CD4-positive, CD25-positive, alpha-beta regulatory T cell (primary cell): Measurements from ENCODE around the gene MFSD11. TPM values are rescaled to one million over a fixed set of nuclear protein-coding genes. Genes with fewer than 3 reads are reported as not detected.
"Not testable (repeated sequence)": the region's sequence is repeated elsewhere in the genome, so short reads cannot be mapped to it uniquely, and the experiment has no call there.

Experiments used
- ATAC-seq, 2 donors: fragments of 150-1000 bp; cut with Tn5 transposase; one replicate each; pipeline ENCODE4 v1.10.0; 2021; ENCODE audit warnings: low read depth in 2 of 2, moderate number of reproducible peaks in 2 of 2, moderate library complexity in 1 of 2
- DNase-seq, 3 donors: peaks; one replicate each; pipeline versions ENCODE4 v3.0.0 to v3.0.0-alpha.2; 2012 to 2022; ENCODE audit warnings: mixed read lengths in 1 of 3
- H3K27ac ChIP-seq: one replicate; pipeline ENCODE4 v1.7.0; 2013; ENCODE audit warnings: mild to moderate bottlenecking, low read length; ENCODE audit not compliant: insufficient read depth, poor library complexity, severe bottlenecking
- H3K27me3 ChIP-seq: one replicate; pipeline ENCODE4 v1.7.0; 2013; ENCODE audit warnings: low read length; ENCODE audit not compliant: control insufficient read depth, insufficient read depth
- H3K36me3 ChIP-seq: one replicate; pipeline ENCODE4 v1.7.0; 2013; ENCODE audit warnings: mild to moderate bottlenecking, low read length, moderate library complexity; ENCODE audit not compliant: control insufficient read depth, insufficient read depth
- H3K4me1 ChIP-seq: 2 replicates; pipeline ENCODE4 v1.7.0; 2013; ENCODE audit warnings: mild to moderate bottlenecking, low read length; ENCODE audit not compliant: insufficient read depth, control insufficient read depth, poor library complexity, severe bottlenecking
- H3K4me3 ChIP-seq: one replicate; pipeline ENCODE4 v1.7.0; 2013; ENCODE audit warnings: low read depth, mild to moderate bottlenecking, low read length, moderate library complexity
- H3K9me3 ChIP-seq, 2 experiments: 1 replicate in 1 of 2; 2 replicates in 1 of 2; pipeline ENCODE4 v1.7.0; 2013; ENCODE audit warnings: low read length in 2 of 2, mild to moderate bottlenecking in 1 of 2, moderate library complexity in 1 of 2; ENCODE audit not compliant: control insufficient read depth in 2 of 2
- H3K27ac Mint-ChIP-seq, 3 donors: one replicate each; pipeline ENCODE4 v1.8.0; 2020 to 2022; ENCODE audit warnings: mild to moderate bottlenecking in 3 of 3, mixed read lengths in 3 of 3, moderate library complexity in 2 of 3
- H3K27me3 Mint-ChIP-seq: one replicate; pipeline ENCODE4 v1.8.0; 2022; ENCODE audit warnings: mild to moderate bottlenecking, mixed read lengths
- H3K36me3 Mint-ChIP-seq: one replicate; pipeline ENCODE4 v1.8.0; 2020; ENCODE audit warnings: mixed read lengths
- H3K4me1 Mint-ChIP-seq, 4 donors: one replicate each; pipeline ENCODE4 v1.8.0; 2020 to 2022; ENCODE audit warnings: mixed read lengths in 4 of 4, mild to moderate bottlenecking in 1 of 4
- H3K4me3 Mint-ChIP-seq, 4 donors: one replicate each; pipeline ENCODE4 v1.8.0; 2020 to 2022; ENCODE audit warnings: mild to moderate bottlenecking in 4 of 4, mixed read lengths in 4 of 4, moderate library complexity in 3 of 4
- H3K9me3 Mint-ChIP-seq, 7 donors: one replicate each; pipeline ENCODE4 v1.8.0; 2020 to 2022; ENCODE audit warnings: mixed read lengths in 7 of 7, mild to moderate bottlenecking in 3 of 7, moderate library complexity in 2 of 7
- polyA plus RNA-seq, 4 donors: library from polyadenylated mRNA; unstranded; fragments of 300-500 nt; fragmentation: Illumina TruSeq; gene quantifications; one replicate each; pipeline ENCODE4 v1.2.3, GENCODE V29; 2021
- total RNA-seq: library from RNA; stranded (reverse); gene quantifications from one replicate; pipeline ENCODE4 v1.2.3, GENCODE V29; 2022

The MFSD11 gene
- total and polyA plus RNA-seq, 5 donors from 2014 or later, result 22.3 to 45.6 (median 26.8) TPM

- H3K36me3 Mint-ChIP-seq, result peaks cover 33% of the 10 kb centered on the region
- no peak for DNase-seq
- H3K27me3 ChIP-seq, result no peaks in the 10 kb centered on the region
- H3K4me1 Mint-ChIP-seq, result peaks cover 6 to 37% (median 28%) of the 10 kb centered on the region in 4 donors
- H3K27me3 Mint-ChIP-seq, result no peaks in the 10 kb centered on the region
- H3K4me3 ChIP-seq, result no peak overlapping the region
- H3K27ac Mint-ChIP-seq, result peak overlapping the region in 2 of 3 donors; percentile 44 to 81
- H3K36me3 ChIP-seq, result peaks cover 43% of the 10 kb centered on the region
- H3K9me3 ChIP-seq, result no peaks in the 10 kb centered on the region
- no peak for ATAC-seq
- peaks cover 19% of the 10 kb centered on the region for H3K4me1 ChIP-seq
- peaks cover 0 to 1% (median 0%) of the 10 kb centered on the region in 7 donors for H3K9me3 Mint-ChIP-seq
- no peak overlapping the region for H3K4me3 Mint-ChIP-seq
- no peak overlapping the region for H3K27ac ChIP-seq
Measured at GRCh38 chr17:76775021-76775600, 37.2 kb downstream of the MFSD11 start.

- H3K27ac ChIP-seq, result no peak overlapping the region
- no peak for ATAC-seq
- peaks cover 16% of the 10 kb centered on the region for H3K36me3 Mint-ChIP-seq
Measured at GRCh38 chr17:76781056-76781982, 43.4 kb downstream of the MFSD11 start.

GRCh38 chr17:76783146-76783545, 45.2 kb downstream of the MFSD11 start:
- H3K36me3 ChIP-seq, result peaks cover 21% of the 10 kb centered on the region
- H3K9me3 Mint-ChIP-seq, result no peaks in the 10 kb centered on the region

More at GRCh38 chr17:76781056-76781982, 43.4 kb downstream of the MFSD11 start:
- no peaks in the 10 kb centered on the region for H3K9me3 Mint-ChIP-seq
- no peak overlapping the region for H3K4me3 ChIP-seq
- peak overlapping the region in 1 of 3 donors; percentile 5 for H3K27ac Mint-ChIP-seq
- no peaks in the 10 kb centered on the region for H3K4me1 ChIP-seq
- H3K27me3 Mint-ChIP-seq, result no peaks in the 10 kb centered on the region
- H3K4me1 Mint-ChIP-seq, result peaks cover 0 to 6% (median 5%) of the 10 kb centered on the region in 4 donors
- peak in 1 of 3 donors; percentile 30 for DNase-seq
- H3K27me3 ChIP-seq, result no peaks in the 10 kb centered on the region
- no peaks in the 10 kb centered on the region for H3K9me3 ChIP-seq
- peaks cover 34% of the 10 kb centered on the region for H3K36me3 ChIP-seq
- H3K4me3 Mint-ChIP-seq, result no peak overlapping the region

GRCh38 chr17:76784926-76785325, 47.0 kb downstream of the MFSD11 start:
- no peak for DNase-seq
- no peaks in the 10 kb centered on the region for H3K27me3 ChIP-seq
- ATAC-seq, result no peak
- H3K27ac ChIP-seq, result no peak overlapping the region
- H3K4me1 Mint-ChIP-seq, result peaks cover 0 to 6% (median 0%) of the 10 kb centered on the region in 4 donors
- H3K27ac Mint-ChIP-seq, result peak overlapping the region in 1 of 3 donors; percentile 49
- H3K4me3 Mint-ChIP-seq, result no peak overlapping the region
- H3K36me3 Mint-ChIP-seq, result no peaks in the 10 kb centered on the region
- H3K4me1 ChIP-seq, result no peaks in the 10 kb centered on the region
- H3K9me3 ChIP-seq, result no peaks in the 10 kb centered on the region
- no peaks in the 10 kb centered on the region for H3K27me3 Mint-ChIP-seq
- peaks cover 11% of the 10 kb centered on the region for H3K36me3 ChIP-seq
- no peaks in the 10 kb centered on the region for H3K9me3 Mint-ChIP-seq
- H3K4me3 ChIP-seq, result no peak overlapping the region

More at GRCh38 chr17:76783146-76783545, 45.2 kb downstream of the MFSD11 start:
- no peaks in the 10 kb centered on the region for H3K9me3 ChIP-seq
- Mint-ChIP-seq H3K4me3 (no peak overlapping the region), H3K4me1 (peaks cover 0 to 11% (median 4%) of the 10 kb centered on the region in 4 donors), H3K27ac (peak overlapping the region in 1 of 3 donors; percentile 9), H3K36me3 (peaks cover 5% of the 10 kb centered on the region), H3K27me3 (no peaks in the 10 kb centered on the region)
- no peaks in the 10 kb centered on the region for H3K27me3 ChIP-seq
- no peak overlapping the region for H3K4me3 ChIP-seq
- no peak for ATAC-seq
- DNase-seq, result no peak
- no peaks in the 10 kb centered on the region for H3K4me1 ChIP-seq
- H3K27ac ChIP-seq, result no peak overlapping the region

- not testable (repeated sequence) for H3K36me3 ChIP-seq, H3K27me3 Mint-ChIP-seq, ATAC-seq, H3K27me3 ChIP-seq, H3K4me3 Mint-ChIP-seq, H3K27ac ChIP-seq, H3K9me3 Mint-ChIP-seq, H3K4me3 ChIP-seq, DNase-seq, H3K36me3 Mint-ChIP-seq, H3K9me3 ChIP-seq
- H3K4me1 ChIP-seq, result peaks cover 10% of the 10 kb centered on the region
- H3K27ac Mint-ChIP-seq, result peak overlapping the region in 1 of 3 donors; percentile 29
- peaks cover 10 to 22% (median 11%) of the 10 kb centered on the region in 4 donors for H3K4me1 Mint-ChIP-seq
Measured at GRCh38 chr17:76787866-76788265, 49.9 kb downstream of the MFSD11 start.

GRCh38 chr17:76789235-76789788, 51.4 kb downstream of the MFSD11 start:
- Histone ChIP-seq H3K4me3 (no peak overlapping the region), H3K36me3 (no peaks in the 10 kb centered on the region), H3K4me1 (peaks cover 10% of the 10 kb centered on the region), H3K27ac (no peak overlapping the region), H3K9me3 (no peaks in the 10 kb centered on the region), H3K27me3 (no peaks in the 10 kb centered on the region)
- H3K27me3 Mint-ChIP-seq, result no peaks in the 10 kb centered on the region
- H3K9me3 Mint-ChIP-seq, result peaks cover 0 to 2% (median 0%) of the 10 kb centered on the region in 7 donors
- no peak overlapping the region for H3K27ac Mint-ChIP-seq
- DNase-seq (no peak), ATAC-seq (no peak)
- H3K4me3 Mint-ChIP-seq, result no peak overlapping the region
- H3K36me3 Mint-ChIP-seq, result no peaks in the 10 kb centered on the region
- peaks cover 10 to 22% (median 11%) of the 10 kb centered on the region in 4 donors for H3K4me1 Mint-ChIP-seq

GRCh38 chr17:76791053-76791980, 53.4 kb downstream of the MFSD11 start:
- ATAC-seq (peak; percentile 64 to 74), DNase-seq (peak in 1 of 3 donors; percentile 46)
- Mint-ChIP-seq H3K36me3 (no peaks in the 10 kb centered on the region), H3K9me3 (peaks cover 0 to 5% (median 0%) of the 10 kb centered on the region in 7 donors), H3K27me3 (no peaks in the 10 kb centered on the region), H3K27ac (peak overlapping the region; percentile 32 to 81 (median 42)), H3K4me1 (peaks cover 10 to 22% (median 11%) of the 10 kb centered on the region in 4 donors), H3K4me3 (peak overlapping the region in 3 of 4 donors; percentile 13 to 54 (median 19))
- H3K9me3 ChIP-seq, result no peaks in the 10 kb centered on the region
- H3K27ac ChIP-seq, result no peak overlapping the region
- peak overlapping the region; percentile 48 for H3K4me3 ChIP-seq
- no peaks in the 10 kb centered on the region for H3K27me3 ChIP-seq
- H3K36me3 ChIP-seq, result no peaks in the 10 kb centered on the region
- H3K4me1 ChIP-seq, result peaks cover 10% of the 10 kb centered on the region
